Stimulated activated CD8-positive, alpha-beta memory T cell treated with anti-CD3 and anti-CD28 coated beads, Interleukin-12 subunit alpha, Interleukin-12 subunit beta, amount 100 ng/mL, for 1 hour (primary cell): ENCODE data around the gene TENM4.

Source experiments
- DNase-seq: peaks from one replicate; pipeline ENCODE4 v3.0.0-alpha.2; 2020; ENCODE audit warnings: low read depth

The TENM4 gene

GRCh38 chr11:78786086-78786485 lies 654.7 kb downstream of the TENM4 start:
- DNase-seq: no peak

DNA sequence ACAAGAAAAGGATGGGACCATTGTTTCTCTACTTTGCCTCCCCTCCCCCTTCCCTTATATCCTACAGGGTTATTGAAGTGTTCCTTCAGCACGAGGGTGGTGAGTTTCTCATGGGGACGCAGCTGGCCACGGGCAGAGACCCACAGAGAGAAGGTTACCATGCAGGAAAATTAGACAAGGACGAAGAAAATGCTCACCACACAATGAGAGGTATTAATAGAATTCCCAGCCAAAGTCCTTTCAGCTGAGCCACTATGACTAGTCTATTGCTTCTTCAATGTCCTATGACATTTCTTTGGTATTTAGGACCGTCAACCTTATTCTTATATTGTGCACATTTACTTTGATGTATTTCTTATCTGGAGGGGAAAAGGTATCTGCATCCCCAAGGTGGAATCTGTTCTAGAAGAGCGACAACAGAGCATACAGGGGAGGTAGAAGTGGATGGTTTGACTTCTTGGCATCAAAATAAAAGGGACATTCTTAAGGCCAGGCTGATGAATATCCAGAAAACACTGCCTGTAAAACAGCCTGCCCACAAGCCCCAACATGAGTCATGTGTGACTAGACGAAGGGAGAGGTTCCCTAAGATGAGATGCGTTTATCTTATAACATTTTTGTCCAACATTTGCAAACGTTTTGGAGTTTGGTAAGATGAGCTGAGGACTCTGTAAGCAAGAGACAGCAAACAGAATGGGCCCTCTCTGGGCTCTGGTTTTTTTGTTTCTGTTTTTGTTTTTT lies 656.3 kb downstream of the TENM4 start:
- DNase-seq: no peak

- DNase-seq: no peak
Observed at GRCh38 chr11:78783846-78784245, 657.0 kb downstream of the TENM4 start.

DNA sequence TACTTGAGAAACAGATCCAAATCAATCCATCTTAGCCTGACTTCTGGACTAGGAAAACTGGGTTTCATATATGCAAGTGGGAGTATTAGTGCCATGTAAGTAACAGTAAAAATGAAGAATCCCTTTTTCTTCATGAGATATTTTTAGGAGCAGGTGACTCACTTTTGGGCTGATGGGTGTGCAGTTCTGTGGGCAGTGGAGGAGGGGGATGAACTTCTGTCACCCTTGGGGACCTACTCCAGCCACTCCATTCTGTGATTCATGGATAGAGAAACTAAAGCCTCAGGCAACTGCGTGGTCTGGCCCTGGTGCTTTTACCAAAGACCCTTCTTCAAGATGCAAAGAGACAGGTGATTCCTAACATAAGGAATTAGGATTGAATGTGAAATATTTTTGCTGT lies 657.5 kb downstream of the TENM4 start:
- DNase-seq: no peak

GRCh38 chr11:78782725-78783124 lies 658.1 kb downstream of the TENM4 start:
- DNase-seq: no peak

GRCh38 chr11:78780889-78781288 lies 659.9 kb downstream of the TENM4 start:
- no peak for DNase-seq

GRCh38 chr11:78773492-78773891 lies 667.3 kb downstream of the TENM4 start:
- DNase-seq: no peak

GRCh38 chr11:78773077-78773476 lies 667.8 kb downstream of the TENM4 start:
- no peak for DNase-seq

GRCh38 chr11:78772186-78772585 lies 668.6 kb downstream of the TENM4 start:
- no peak for DNase-seq

DNA sequence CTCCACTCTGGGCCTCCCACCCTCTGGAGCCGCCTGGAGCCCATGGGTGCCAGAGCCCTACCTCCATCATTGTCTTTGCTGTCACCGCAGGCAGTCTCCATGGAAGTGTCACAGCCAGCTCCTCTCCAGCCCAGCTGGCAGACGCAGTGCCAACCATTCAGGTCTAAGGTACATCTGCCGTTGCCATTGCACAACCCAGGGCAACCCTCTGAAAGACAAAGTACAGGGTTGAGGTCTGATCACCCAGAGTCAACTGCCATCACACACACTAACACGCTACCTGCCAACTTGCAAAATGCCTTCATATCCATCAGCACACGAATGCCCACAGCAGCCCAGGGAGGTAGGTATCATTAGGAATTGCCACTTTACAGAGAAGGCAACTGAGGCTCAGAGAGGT lies 669.9 kb downstream of the TENM4 start:
- no peak for DNase-seq

- DNase-seq: no peak
Observed at GRCh38 chr11:78768971-78769370, 671.9 kb downstream of the TENM4 start.

DNA sequence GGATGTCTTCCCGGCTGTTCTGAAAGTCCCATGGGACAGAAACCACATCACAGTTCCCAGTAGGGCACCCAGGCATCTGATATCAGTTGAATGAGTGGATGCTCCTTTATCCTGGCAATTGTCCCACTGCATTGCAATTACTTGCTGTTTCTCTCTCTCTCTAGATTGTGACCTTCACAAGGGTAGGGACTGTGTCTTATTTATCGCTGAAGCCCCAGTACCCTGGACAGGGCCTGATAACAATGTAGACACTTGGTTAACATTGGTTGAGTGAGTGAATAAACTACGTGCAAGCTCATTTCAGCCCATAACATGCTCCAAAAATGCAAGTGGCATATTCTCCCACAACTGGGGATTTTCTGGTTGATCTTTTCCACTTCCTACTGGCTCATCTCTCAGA lies 672.5 kb downstream of the TENM4 start:
- DNase-seq: no peak

- DNase-seq: no peak
Observed at GRCh38 chr11:78767027-78767932, 673.5 kb downstream of the TENM4 start.

DNA sequence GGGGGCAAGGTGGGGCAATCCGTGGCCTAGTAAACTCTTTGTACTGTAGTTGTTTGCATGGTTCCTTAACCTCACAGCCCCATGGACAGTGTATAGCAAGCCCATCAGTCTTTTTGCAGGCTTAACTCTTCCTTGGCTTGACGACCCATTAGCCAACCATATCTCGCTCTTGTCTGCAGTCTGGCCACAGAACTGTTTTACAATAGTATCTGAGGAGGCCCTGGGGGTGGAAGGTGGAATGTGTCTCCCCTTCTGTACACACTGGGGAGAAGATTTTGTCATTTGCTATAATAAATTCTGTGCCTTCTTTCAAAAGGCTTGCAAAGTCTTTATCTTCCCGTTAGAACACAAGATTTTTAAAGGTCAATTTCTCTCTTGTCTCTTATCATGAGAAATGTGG lies 675.9 kb downstream of the TENM4 start:
- no peak for DNase-seq

GRCh38 chr11:78763664-78764063 lies 677.2 kb downstream of the TENM4 start:
- DNase-seq: no peak

DNA sequence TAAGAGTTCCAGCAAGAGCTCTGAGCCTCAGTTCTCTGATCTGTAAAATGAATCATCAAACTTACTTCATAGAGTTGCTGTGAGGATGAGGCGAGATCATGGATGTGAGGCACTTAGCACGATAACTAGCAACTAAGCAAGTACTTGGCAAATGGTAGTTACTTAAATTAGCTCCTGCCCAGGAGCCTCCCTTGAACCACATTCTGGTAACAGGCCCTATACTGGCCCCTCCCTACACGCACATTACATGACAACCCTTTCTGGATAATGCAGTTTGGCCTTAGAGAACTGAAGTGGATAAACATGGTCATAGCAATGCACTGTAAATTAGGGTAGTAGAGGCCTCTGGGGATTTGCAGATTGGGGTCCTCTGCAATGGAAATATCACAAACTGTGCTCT lies 678.7 kb downstream of the TENM4 start:
- no peak for DNase-seq

DNA sequence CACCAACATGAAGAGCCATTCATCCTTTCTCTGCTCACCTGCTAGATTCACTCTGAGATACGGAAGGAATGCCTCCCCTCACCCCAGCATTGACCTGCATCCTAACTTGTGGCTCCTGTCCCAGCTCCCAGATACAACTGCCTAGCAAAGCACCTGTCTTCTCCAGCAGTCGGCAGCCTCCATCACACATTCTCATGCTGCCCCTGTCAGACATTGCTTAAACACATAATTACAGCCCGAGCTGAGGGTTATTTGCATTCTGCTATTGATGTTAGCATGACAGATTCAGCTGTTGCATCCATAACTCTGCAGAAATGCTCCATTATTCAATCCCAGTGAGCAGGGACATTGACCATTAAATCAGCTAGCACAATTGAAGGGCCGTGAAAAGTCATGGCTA lies 681.8 kb downstream of the TENM4 start:
- DNase-seq: no peak

DNA sequence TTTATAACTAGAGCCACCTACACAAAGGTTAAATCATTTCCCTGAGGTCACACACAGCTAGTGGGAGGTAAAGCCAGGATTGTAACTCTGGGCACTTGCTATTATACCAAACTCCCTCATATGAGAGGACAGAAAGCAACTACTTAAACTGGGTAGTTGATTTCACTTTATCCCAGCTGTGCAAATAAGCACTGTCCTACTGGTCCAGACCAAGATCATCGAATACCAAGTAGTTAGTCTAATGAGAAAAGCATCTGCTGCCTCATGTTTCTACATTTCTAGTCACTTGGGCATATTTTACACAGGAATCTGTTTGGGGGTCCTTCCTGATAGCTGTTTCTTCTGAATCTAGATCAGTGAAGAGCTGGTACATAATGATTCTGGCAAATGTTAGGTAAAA lies 687.5 kb downstream of the TENM4 start:
- DNase-seq: no peak

- no peak for DNase-seq
Observed at GRCh38 chr11:78752494-78752893, 688.3 kb downstream of the TENM4 start.

DNA sequence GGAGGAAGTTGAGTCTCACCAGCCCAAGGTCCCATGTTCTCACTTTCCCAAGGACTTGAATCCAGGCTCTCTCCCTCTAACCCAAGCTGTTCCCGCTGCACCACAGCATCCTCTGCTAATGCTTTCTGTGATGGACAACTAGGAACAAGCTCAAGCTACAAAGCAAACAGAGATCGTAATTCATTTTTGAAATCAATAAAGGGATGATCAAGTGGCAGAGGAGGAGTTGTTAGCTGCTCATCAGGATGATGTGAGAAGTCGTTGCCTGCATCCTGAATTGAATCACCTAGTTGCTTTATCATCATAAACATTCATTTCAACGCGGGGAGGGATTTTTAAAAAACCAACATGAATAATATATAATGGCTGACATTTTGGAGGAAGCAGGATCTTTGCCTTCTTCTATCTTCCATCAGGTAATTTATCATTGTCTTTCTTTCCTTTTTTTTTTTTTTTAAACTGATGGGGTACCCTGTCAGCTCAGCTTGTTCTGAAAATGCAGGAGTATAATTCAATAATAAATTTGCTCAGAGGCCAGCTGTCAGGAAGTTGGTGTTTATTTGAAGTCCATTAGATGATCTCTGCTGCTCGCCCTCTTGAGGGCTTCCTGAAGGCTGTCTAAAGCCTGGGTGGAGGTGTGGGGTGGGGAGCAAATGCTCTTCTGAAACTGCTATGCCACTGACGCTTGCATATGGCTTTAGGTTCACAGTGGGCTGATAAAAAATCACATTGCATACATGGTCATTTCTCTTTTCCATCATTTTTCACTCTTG lies 691.7 kb downstream of the TENM4 start:
- no peak for DNase-seq

- DNase-seq: no peak
Observed at GRCh38 chr11:78744949-78745348, 695.9 kb downstream of the TENM4 start.

- no peak for DNase-seq
Observed at GRCh38 chr11:78744202-78744601, 696.6 kb downstream of the TENM4 start.

GRCh38 chr11:78742430-78742829 lies 698.4 kb downstream of the TENM4 start:
- no peak for DNase-seq
